GM04504 (cell line): ENCODE results near the gene KCNJ1.

ENCODE experiments used
- DNase-seq: peaks from one replicate; pipeline ENCODE4 v3.0.0-alpha.2; 2012; ENCODE audit warnings: low read depth

The KCNJ1 gene

DNA sequence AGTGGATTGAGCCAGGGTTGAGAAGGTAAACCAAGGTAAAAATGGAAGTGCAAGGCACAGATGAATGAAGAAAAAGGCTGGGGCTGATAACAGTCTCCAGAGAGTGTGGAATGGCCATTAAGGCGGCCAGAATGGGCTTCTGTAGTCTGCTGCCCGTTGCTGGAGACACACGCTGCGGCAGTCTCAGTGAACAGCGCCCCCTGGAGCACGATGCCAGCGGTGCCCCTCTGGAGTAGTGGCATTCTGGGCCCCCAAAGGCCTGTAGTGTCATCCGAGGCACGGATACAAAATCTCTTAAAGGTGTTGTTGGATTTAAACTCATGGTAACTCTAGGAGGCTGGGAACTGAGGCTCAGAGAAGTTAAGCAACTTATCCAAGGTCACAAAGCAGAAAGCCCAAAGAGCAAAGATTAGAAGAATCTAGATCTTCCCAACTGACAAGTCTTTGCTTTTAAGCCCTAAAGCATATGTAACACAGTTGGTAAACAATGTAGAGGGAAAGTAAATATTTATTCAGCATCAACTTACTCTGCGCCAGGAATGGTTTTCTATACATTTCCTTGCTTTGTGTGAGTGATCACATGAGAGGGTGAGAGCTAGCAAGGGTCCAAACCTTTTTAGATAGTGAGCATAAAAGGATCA is 18.2 kb downstream of the KCNJ1 start:
- DNase-seq, result no peak

DNA sequence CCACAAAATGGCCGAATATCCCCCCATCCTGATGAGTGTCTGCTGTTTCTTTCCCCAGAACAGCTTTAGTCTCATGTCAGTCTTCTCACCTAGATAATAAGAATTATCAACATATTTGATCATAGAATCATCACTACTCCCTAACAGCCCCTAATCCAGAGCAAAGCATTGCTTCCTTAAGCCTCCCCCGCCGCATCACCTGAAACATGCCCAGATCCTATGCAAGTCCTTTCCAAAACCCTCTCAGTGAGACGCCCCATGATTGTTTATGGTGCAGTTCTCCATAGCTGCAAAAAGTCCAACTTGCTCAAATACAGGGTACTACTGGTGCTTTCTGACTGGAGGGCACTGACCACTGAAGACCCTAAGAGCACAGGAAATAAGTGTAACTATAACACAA is 20.1 kb downstream of the KCNJ1 start:
- no peak for DNase-seq

DNA sequence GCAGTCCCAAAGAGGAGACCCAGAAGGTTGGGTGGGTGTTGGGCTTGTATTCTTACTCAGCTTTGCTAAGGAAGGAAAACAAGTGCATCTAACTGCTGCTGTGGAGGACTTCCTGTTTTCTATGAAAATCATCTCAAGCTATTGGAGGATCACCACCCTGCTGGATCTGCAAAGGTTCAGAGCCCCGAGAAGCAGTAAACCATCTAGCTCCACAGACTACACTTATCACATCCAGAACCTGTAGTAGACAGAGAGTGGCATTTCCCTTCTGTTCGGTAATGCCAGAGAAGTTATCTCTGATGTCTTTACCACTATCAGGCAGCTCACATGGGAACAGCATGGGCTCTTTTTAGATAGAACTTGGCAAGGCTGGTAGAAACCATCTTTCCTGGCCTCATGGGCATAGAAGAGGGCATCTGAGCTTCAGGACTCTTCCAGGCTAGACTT is 21.7 kb downstream of the KCNJ1 start:
- DNase-seq, result no peak

DNA sequence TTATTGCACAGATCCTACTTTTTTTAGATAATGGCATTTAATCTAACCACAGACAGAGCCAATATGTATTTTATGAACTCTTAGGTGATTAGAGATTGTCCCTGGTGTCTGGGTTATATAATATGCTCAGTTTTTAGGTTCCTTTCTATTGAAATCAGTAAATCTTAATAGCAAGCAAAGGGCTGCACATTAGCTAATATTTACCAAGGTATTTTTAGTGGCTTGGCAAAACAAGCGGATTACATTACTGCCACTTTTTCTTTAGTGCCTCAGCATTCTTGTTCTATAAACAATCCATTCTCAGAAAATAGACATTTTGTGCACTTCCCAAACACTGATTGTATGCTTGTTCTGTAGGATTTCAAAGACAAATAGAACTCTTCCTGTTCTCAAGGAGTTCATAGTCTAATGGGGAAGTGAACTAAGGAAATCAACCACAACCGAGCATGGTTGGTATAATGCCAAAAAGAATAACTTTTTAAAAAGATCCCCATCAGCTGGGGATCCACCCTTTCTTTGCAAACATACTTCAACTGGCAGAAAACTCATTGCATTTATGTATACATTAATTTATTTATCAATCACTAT is 23.8 kb downstream of the KCNJ1 start:
- no peak for DNase-seq

DNA sequence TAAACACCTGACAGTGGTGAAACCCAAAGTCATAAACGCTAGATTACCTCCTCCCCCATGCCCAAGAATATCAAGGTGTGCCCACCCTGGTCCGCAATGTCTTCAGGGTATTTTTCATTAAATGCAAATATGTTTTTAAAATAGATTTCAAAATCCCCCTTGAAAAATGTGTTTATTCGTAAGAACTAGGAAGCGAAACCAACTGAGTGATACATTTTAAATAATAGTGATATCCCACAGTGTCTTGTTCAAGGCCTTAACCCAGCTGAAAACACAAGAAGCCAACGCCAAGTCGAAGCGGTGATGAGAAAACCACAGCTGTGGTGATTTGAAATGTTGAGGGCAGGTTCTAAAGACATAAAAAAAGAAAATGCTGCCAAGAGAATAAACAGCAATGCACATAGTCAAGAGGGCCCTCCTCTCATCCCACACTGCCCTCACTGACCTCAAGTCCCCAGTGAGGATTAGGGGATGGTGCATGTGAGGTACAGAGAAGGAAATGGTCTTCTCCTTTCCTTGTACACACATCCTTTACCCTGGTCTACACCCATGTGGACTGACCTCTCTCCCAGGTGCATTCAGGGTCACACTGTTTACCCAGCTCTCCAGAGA is 25.5 kb downstream of the KCNJ1 start:
- no peak for DNase-seq

DNA sequence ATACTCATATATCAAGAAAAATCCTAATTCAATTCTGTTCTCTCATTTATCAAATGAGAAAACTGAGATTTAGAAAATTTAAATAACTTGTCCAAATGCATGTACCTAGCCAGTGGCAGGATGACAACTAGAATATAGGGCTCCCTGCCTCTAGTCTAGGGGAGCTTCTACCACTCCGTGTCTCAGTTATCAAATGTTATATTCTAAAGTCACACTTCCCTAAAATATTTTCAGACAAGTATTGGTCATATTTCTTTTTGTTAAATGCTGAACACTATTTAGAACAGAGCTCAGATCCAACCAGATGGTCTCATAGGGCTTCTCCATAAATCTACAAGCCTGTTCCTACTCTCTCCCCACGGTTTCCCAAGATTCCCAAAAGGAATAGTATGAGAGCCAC is 26.3 kb downstream of the KCNJ1 start:
- DNase-seq, result no peak

DNA sequence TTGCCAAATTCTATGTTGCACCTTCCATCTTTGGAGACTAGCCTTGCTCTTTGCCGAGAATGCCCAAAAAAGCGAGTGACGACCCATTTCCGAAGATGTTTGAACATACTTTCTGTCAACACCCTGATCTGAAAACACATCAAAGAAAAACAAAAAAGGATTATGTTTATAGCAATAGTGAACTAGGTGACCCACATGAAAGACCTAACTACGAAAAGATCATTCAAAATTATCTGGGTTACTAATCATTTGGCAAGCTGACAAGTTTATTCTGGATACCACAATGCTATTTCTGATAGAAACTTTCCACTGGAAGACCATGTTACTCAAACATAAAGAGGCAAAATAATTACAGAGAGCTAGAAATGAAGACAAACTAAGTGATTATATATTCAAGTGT is 27.0 kb downstream of the KCNJ1 start:
- DNase-seq, result no peak

DNA sequence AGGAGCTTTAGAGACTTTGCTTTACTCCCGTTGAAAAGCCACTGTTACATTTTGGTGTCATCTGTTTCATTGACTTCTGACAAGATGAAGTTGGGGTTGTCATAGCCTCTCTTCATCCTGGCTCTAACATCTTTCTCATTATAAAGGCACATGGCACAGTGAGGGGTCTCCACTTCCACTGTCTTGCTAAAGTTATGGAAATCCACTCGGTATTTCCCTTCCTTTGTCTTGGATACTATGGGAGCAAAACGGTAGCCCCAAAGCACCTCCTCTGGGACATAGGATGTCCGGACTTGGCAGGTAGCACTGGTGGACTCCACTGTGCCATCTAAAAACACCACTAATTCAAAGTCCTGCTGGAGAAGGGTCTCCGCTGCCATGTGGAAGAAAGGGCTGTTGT is 28.0 kb downstream of the KCNJ1 start:
- no peak for DNase-seq

DNA sequence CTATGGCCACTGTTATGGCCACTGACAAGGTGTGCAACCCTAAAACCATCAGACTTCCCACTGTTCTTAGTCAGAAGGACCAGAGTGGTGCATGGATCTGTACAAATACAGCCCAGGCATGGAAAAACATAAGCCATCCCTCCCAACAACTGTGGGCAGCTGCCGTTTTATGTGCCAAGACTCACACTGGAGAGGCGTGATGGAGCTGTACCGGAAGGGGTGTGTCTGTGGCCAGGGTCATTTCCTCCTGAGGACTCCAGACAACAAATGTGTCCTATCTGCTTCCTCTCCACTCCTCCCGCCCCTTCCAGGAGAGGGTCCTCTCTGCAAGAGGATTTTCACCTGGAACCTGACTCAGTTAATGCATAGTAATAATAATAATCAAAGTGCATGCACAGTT is 29.5 kb downstream of the KCNJ1 start:
- no peak for DNase-seq

DNA sequence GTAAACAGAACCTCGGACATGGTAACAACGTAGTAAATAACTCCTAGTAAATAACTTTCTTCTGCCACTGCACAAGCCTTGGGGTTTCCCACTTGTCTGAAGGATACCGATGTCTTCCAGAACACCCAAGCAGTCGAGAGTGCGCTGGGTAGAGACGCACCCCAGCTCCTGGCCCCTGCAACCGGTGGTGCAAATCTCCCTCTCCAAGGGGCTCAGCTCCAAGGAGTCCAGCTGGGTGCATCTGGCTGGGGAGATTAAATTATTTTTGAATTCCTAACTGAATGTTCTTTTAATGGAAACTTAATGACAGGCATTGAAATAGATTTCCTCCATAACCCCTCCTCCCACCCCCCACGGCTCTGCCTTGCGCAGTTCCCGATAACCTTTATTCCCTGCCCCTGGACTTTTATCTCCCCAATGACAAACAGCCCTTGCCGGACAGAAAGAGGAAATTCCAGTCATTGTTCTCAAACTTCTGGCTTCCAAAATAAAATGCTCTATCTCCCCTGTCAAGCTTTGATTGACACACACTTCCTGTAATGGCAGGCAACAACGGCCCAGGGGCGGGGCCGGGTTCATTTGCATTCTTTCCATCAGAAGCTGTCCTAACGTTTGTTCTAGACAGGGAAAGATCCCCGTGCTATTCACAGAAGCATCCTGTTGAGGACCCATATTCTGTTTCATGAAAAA is 31.2 kb downstream of the KCNJ1 start:
- DNase-seq, result no peak

DNA sequence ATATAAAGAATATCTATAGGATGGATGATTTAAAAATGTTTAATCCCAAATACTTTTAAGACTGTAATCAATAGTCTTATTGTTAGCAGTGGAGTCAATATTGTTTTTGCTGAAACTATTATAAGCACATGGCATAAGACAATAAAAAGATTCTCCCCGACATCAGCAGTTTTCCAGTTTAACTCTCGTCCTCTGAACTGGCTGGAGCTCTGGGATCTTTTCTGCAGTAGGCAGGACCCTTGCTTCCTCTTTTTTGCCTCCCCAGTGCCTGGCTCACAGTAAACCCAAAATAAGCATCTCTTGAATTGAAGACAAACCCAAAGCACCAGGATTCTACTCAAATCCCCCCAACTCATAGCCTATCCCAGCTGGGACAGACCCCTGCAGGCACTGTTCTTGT is 32.9 kb downstream of the KCNJ1 start:
- no peak for DNase-seq

DNA sequence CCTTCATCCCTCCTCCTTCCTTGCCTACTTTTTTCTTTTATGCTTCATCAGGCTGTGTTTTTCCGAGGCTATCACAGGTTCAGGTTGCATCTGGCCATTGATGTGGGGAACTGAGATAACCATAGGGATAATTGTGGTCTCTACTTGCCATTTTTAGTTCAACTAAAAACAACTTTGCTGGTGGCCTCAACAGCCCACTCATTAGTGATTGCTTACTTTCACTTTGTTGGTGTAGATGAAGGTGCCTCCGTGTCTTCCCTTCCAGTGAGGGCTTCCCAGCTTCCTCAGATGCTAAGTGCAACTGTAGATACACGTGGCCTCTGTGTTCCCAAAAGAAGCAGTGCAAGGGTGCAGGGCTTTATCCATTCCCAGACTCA is 35.0 kb downstream of the KCNJ1 start:
- DNase-seq, result no peak

DNA sequence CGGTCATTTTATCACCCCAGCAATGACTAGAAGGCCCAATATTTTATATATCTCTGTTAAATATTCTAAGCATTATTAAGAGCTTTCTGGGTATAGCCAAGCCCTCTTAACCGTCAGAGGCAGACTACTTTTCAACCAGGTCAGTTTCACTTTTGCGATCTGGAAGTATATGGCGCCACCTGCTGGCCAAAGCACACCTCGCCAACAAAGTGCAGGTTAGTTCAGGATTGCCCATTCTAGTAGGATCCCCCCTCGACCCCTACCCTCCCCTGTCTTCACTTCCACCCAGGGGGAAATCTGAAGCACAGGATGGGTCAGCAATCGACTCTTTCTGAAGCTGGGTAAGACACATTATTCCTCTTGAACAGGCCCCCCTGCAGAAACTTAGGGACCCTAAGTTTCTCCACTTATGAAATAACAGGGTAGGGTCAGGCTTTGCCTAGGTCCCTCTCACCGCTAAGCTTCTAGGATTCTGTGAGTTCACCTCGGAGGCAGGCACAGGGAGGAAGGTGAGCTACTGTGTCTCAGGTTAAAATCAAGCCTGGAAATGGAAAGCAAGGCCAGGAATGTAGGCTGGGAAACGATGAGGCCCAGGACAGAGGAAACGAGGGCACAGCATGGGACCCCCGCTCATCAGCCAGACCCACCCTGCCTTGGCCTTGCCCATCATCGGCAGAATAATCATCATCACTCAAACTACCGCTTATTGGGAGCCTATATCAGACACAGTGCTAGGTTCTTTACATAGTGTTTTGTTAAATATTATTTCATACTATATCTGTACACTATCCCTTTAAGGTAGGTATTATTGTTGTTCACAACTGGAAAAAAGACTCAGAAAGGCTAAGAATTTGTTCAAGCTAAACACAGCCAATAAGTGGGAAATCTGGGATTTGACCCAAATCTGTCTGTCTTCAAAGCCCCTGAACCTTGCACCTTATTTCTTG is 35.6 kb downstream of the KCNJ1 start:
- peak; percentile 44 for DNase-seq

DNA sequence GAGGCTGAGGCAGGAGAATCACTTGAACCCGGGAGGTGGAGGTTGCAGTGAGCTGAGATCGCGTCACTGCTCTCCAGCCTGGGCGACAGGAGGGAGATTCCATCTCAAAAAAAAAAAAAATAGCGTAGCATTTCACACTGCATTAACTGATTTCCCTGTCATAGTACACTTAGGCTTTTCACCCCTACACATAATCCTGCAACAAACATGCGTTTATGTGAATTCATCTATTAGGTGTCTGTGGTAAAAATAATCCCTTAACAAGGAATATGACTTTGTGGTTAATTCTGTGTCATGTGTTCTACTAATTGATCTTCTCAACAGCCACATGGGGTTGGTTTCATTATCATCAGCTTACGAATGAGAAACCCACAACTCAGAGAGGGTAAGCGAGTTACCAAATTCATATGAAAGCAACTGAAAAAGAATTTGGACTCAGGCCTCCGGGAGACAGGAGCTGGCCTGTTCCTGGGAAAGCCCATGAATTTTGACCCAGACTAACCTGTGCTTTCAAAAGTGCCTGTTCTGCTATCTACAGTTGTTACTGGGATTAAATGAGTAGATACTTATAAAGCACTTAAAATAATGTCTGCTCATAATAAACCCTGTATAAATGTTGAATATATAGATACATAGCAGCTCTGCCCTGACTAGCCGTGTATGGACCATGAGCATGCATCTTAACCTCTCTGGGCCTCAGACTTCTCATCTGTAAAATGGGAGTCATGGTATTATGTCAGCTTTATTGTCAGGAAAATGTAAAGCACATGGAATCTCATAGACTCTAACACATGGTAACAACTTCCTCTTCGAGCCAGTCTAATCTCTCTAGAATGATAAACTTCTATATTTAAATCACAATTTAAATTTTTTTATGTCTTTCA is 36.6 kb downstream of the KCNJ1 start:
- no peak for DNase-seq

DNA sequence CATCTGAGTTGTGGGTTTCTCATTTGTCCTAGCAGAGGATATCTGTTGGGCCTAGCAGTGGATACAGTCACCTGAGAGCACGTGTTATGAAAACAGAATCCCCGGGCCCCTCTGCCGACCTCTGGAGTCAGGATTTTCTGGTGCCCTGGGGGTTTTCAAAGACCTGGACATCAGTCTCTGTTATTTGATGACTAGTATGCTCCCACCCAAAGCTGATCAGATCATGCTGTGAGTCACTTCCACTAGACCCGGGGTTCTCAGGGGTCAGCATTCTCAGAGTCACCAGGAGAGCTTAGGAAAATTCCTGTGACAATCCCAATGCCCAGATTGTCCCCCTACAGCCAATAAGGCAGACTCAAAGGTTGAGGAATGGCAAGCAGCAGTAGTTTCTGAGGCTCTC is 38.7 kb downstream of the KCNJ1 start:
- DNase-seq, result no peak

DNA sequence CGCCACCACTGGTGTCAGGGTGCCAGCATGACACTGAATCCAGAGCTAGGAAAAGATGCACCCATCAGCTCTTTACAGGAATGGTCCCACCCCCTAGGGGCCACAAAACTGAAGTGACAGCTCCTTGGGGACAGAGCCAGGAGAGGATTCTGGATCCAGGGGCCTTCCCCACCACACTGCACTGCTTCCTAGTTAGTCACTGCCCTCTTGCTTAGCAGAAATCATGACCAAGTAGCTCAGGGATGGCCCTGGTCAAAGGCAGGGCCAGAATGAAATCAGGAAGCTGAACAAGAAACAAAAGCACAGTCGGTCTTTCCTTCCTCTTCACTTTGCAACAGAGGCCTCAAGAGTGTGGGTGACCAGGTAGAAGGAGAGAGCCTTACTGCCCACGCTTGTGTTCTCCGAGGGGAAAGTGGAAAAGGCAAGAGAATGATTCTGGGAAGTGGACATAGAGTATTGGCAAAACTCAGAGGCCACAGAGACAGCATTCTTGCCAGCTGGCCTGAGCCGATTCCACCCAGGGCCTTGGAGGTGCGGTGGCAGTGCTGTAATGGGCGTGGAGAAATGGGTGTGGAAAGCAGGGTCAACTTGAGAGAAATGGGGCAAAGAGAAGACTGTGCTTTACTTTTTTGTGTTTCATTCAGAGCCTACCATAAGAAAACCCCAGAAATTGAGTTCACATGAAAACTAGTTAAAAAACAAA is 39.8 kb downstream of the KCNJ1 start:
- DNase-seq, result no peak

DNA sequence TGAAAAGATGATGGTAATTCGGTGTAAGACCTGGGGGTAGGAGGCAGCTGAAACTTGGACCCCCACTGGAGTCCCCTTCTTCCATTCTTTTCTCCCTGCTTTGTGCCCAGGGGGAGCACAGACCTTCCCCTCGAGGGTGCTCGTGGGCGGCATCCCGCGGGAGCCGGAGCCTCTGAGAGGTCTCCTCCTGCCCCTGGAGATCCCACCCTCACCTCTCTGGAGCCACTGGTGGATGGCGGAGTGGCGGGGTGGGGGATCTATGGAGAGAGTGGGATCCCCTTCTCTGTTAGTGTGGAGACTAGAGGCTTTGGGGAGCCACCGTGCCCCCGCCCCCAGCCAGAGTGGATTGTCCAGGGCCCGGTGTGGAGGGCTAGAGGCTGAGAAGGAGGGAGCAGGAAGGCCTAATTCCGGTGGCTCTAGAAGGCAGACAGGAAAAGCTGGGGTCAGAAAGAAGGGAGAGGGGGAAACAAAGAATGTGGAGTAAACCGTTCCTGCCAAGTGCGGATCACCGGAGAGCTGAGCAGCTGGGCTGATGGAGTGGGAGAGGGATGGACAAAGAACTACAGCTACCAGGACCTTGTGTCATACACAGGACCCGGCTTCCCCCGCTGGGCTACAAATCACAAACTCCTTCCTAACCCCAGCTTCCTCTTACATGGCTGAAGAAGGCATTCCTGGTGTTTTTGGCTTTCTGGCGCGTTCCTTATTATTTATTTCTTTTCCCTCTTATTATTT is 41.9 kb downstream of the KCNJ1 start:
- no peak for DNase-seq

DNA sequence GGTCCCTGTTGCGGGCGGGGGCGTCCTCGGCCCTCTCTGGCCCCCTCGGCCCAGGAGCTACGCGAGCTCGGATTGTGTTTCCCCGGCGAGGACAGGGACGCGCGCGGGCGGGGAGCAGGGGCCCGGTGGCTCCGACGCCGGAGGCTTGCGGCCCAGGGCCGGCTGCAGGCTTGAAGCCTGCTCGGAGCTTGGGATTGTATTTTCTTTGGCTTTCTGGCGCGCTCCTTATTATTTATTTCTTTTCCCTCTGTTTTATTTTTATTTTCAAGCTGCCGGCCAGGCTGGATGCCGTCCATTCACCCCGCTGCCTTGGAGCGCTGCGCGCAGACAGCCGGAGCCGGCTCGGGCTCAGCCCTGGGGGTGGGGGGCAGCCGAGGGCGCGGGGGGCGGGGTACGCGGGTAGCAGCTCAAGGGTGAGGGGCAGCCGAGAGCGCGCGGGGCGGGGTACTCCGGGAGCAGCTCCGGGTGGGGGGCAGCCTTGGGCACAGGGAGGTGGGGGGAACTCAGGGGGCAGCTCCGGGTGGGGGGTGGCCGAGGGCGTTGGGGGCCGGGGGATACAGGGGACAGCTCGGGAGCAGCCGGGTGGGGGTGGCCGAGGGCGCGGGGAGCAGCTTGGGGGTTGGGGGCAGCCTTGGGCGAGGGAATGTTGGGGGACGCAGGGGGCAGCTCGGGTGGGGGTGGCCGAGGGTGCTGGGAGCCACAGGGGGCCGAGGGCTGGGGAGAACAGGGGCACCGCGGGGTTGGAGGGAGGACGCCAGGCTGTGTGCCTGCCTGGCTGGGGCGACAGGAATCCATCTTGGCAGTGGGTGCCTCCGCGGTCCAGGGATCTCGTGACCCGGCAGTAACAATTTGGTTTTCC is 42.7 kb downstream of the KCNJ1 start:
- DNase-seq, result no peak

DNA sequence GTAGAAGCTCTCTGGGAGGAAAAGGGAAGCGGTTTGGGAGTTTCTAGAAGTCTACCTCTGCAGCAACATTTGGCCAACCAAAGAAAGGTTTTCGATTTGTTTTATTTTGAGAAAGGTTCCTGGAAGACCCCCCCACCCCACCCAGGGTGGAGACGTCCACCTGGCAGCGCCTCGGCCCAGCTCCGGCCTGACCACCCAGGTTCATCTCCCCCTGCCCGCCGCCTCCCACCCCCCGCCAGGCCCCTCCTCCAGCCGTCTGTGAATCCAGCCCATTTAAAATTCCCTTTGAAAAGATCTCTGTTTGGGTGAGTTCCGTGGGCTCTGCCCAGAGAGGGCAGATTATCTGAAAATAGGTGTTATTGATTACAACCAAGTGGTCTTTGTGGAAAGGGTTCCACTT is 43.3 kb downstream of the KCNJ1 start:
- DNase-seq, result no peak
